Peyer's patch (tissue), 4 donors: ENCODE results near the gene OR56A4. TPM values are rescaled to one million over a fixed set of nuclear protein-coding genes. Genes with fewer than 3 reads are reported as not detected.

Source experiments
- DNase-seq, 3 donors: peaks; one replicate each; pipeline ENCODE4 v3.0.0-alpha.2; 2017 to 2019
- H3K27ac ChIP-seq, 4 donors: fragments of 200-600 bp; sonication (generic); one replicate each; pipeline ENCODE4 v1.5.1; 2016 to 2019
- H3K27me3 ChIP-seq, 2 donors: fragments of 200-600 bp; sonication (generic); one replicate each; pipeline ENCODE4 v1.5.1; 2019
- H3K36me3 ChIP-seq, 3 donors: fragments of 200-600 bp; sonication (generic); one replicate each; pipeline ENCODE4 v1.5.1; 2016 to 2019
- H3K4me1 ChIP-seq, 4 donors: fragments of 200-600 bp; sonication (generic); one replicate each; pipeline ENCODE4 v1.5.1; 2016 to 2019
- H3K4me3 ChIP-seq, 4 donors: fragments of 200-600 bp; sonication (generic); 1 replicate in 3 of 4; 2 replicates in 1 of 4; pipeline ENCODE4 v1.5.1; 2016 to 2019; ENCODE audit warnings: mild to moderate bottlenecking in 1 of 4
- H3K9me3 ChIP-seq, 4 donors: fragments of 200-600 bp; sonication (generic); one replicate each; pipeline ENCODE4 v1.5.1; 2016 to 2019; ENCODE audit warnings: mild to moderate bottlenecking in 1 of 4
- POLR2A ChIP-seq, 2 donors: fragments of 450-650 bp; IDR thresholded peaks; one replicate each; pipeline ENCODE4 v1.5.1; 2017; ENCODE audit warnings: antibody characterized with exemption in 2 of 2, mild to moderate bottlenecking in 2 of 2, moderate library complexity in 2 of 2
- small RNA-seq, 2 donors: library from RNA; depleted of rRNA; stranded (forward); fragments of <200 nt; gene quantifications; one replicate each; pipeline ENCODE3, GENCODE V24; 2016
- total RNA-seq, 4 donors: library from RNA; depleted of rRNA; stranded (reverse); fragments of >200 nt; gene quantifications; one replicate each; pipeline ENCODE4 v1.1.0, GENCODE V29; 2016
- TF ChIP-seq, protein P1 (sequence below), 6 experiments: fragments of 450-650 bp in 4 of 6; fragments of 200-600 bp in 2 of 6; sonication (generic) in 1 of 6; IDR thresholded peaks; one replicate each; pipeline ENCODE4 v1.5.1; 2017 to 2019; ENCODE audit warnings: antibody characterized with exemption in 6 of 6, mild to moderate bottlenecking in 3 of 6, moderate library complexity in 1 of 6

The OR56A4 gene
- total RNA-seq, 4 donors from 2014 or later = not detected

DNA sequence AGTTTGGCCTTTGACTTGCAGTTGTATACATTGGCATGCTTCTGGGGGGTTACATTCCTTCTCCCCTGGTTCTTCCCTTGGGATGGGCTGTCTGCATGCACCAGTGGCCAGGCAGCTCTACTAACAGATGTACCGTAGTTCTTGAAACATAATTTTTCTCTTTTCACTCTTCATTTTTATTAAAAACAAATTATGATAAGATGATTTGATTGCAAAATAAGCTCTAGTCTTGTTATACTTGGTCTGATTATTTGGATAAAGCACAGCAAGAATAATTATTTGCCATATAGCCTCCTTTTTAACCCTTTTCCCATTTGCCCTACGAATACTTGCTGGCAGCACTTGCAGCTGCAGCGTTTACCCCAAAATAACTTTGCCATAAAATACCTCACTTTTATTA lies 51.2 kb downstream of the OR56A4 start:
- no peak for TF ChIP-seq POLR2A (IDR thresholded peaks at IDR 0.05)
- TF ChIP-seq, protein P1, sequence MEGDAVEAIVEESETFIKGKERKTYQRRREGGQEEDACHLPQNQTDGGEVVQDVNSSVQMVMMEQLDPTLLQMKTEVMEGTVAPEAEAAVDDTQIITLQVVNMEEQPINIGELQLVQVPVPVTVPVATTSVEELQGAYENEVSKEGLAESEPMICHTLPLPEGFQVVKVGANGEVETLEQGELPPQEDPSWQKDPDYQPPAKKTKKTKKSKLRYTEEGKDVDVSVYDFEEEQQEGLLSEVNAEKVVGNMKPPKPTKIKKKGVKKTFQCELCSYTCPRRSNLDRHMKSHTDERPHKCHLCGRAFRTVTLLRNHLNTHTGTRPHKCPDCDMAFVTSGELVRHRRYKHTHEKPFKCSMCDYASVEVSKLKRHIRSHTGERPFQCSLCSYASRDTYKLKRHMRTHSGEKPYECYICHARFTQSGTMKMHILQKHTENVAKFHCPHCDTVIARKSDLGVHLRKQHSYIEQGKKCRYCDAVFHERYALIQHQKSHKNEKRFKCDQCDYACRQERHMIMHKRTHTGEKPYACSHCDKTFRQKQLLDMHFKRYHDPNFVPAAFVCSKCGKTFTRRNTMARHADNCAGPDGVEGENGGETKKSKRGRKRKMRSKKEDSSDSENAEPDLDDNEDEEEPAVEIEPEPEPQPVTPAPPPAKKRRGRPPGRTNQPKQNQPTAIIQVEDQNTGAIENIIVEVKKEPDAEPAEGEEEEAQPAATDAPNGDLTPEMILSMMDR (IDR thresholded peaks at IDR 0.05) = no peak
- Histone ChIP-seq H3K9me3 (peaks cover 0 to 3% (median 0%) of the 10 kb centered on the region in 4 donors), H3K27ac (no peak overlapping the region), H3K27me3 (no peaks in the 10 kb centered on the region), H3K4me1 (no peaks in the 10 kb centered on the region), H3K36me3 (no peaks in the 10 kb centered on the region), H3K4me3 (no peak overlapping the region)
- no peak for DNase-seq

Small RNAs within 50 kb of the gene (small RNA-seq; reads per million reads assigned to genes)
- 0 to 0.38 reads per million in 2 donors for gene RNA5SP329

Other genes with a start within 250 kb of the OR56A4 start
- not detected for gene OR52N5, start 223.6 kb downstream of the OR56A4 start, total RNA-seq
- not detected for gene OR52N1, start 215.7 kb downstream of the OR56A4 start, total RNA-seq
- not detected for gene OR52N2, start 198.0 kb downstream of the OR56A4 start, total RNA-seq
- not detected for gene OR52E6, start 165.0 kb downstream of the OR56A4 start, total RNA-seq
- not detected for gene OR52E8, start 149.3 kb downstream of the OR56A4 start, total RNA-seq
- not detected for gene OR52E4, start 126.3 kb downstream of the OR56A4 start, total RNA-seq
- gene OR52E5, start 113.7 kb downstream of the OR56A4 start, total RNA-seq = not detected
- not detected for gene OR56A3, start 64.7 kb downstream of the OR56A4 start, total RNA-seq
- not detected for gene OR56A5, start 38.5 kb downstream of the OR56A4 start, total RNA-seq
- not detected for gene OR52L1, start 20.0 kb downstream of the OR56A4 start, total RNA-seq
- not detected for gene OR56A1, start 23.8 kb upstream of the OR56A4 start, total RNA-seq
- gene OR56B4, start 100.7 kb upstream of the OR56A4 start, total RNA-seq = not detected
- 1 to 10 TPM in 1 of 4 donors, not detected in 3; 1.7 TPM for gene OR52B2, start 163.4 kb upstream of the OR56A4 start, total RNA-seq
- gene OR52W1, start 192.3 kb upstream of the OR56A4 start, total RNA-seq = not detected
- gene C11orf42, start 198.6 kb upstream of the OR56A4 start, total RNA-seq = not detected
- gene FHIP1B, start 227.7 kb upstream of the OR56A4 start, total RNA-seq = 100 to 1,000 TPM; 135 to 484 (median 279) TPM
- 1 to 10 TPM in 1 of 4 donors, under 1 TPM in 1, not detected in 2; 0.85 to 1.1 TPM for gene CNGA4, start 232.1 kb upstream of the OR56A4 start, total RNA-seq